ENCODE data around the gene NUP62. TPM values are rescaled to one million over a fixed set of nuclear protein-coding genes. Genes with fewer than 3 reads are reported as not detected.
A peak's percentile ranks its signal among the peaks of the same experiment; 100 is the strongest.

The NUP62 gene
- total RNA-seq, 1 donor from 2014 or later: 61.1 TPM

DNA sequence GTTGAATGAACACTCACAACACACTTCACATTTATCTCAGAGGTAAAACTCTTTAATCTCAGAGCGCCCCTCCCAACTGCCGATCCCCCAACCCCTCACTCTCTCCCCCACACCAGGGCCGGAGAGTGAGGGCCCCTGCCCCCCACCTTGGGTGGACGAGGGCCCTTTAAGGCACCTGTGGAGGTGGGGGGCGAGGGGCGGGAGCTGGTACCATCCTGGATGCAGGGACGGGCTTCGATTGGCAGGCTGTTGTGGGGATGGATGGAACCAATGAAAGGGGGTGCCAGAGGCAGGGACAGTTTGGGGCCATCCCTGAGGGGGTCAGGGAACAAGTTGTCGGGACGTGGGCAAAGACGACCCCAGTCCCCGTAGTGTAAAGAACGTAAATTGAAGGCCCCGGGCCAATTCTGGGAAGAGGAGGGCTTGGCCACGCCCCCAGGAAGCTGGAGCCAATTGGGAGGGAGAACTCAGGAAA lies 60.3 kb downstream of the NUP62 start:
- DNase-seq (ENCODE audit: low read depth): no peak
- Histone ChIP-seq H3K27me3 (ENCODE audit: control insufficient read depth, insufficient read depth, low read length) (no peaks in the 10 kb centered on the region), H3K36me3 (ENCODE audit: control insufficient read depth, insufficient read depth, low read length) (peaks cover 5% of the 10 kb centered on the region), H3K4me3 (ENCODE audit: low read depth, low read length) (peak overlapping the region; percentile 32)
- TF ChIP-seq, protein P1, sequence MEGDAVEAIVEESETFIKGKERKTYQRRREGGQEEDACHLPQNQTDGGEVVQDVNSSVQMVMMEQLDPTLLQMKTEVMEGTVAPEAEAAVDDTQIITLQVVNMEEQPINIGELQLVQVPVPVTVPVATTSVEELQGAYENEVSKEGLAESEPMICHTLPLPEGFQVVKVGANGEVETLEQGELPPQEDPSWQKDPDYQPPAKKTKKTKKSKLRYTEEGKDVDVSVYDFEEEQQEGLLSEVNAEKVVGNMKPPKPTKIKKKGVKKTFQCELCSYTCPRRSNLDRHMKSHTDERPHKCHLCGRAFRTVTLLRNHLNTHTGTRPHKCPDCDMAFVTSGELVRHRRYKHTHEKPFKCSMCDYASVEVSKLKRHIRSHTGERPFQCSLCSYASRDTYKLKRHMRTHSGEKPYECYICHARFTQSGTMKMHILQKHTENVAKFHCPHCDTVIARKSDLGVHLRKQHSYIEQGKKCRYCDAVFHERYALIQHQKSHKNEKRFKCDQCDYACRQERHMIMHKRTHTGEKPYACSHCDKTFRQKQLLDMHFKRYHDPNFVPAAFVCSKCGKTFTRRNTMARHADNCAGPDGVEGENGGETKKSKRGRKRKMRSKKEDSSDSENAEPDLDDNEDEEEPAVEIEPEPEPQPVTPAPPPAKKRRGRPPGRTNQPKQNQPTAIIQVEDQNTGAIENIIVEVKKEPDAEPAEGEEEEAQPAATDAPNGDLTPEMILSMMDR (IDR thresholded peaks at IDR 0.05; ENCODE audit: insufficient read depth, low read length, poor library complexity, severe bottlenecking): no peak

DNA sequence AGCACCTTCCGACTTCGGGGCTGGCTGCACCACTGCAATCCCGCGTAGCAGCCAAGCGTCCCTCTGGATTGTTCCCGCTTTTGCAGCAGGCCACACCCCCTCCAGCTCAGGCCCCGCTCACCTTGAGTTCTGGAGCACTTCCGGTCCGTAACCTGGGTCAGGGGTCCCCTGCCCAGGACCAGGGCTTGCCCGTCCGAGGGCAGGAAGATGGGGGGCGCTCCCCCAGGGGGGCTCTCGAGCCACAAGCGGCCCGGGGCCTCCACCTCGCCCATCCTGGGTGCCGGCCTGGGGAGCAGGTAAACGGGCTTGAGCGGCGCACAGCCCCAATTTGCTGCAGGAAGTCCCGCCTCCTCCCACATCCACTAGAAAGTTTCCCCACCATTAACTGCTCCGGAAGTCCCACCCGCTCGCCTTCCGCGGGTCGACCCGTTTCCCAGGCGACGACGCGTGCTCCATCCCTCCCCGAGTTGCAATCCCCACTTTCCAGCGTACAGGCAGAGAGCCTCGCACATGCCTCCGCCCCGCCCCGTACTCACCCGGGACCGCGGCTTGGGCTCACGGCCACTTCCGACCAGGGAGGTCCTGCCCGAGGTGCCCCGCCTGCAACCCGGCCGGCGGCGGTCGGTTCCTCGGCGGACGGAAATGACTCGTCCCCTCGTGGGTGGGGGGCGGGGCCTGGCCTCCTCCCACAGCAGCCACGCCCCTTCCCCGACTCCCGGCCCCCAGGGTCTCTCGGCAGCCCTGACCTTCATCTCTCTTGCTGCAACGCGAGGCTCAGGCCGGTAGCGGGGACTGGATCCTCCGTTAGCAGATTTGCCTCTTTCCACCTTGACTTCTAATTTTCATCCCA lies 62.1 kb downstream of the NUP62 start, which contains the start of gene PNKP:
TSS of gene PNKP (minus strand) at position 644 of the 850 bp plus-strand sequence. CDS start at position 272, 372 bp downstream.
- Histone ChIP-seq H3K36me3 (ENCODE audit: control insufficient read depth, insufficient read depth, low read length) (peaks cover 5% of the 10 kb centered on the region), H3K4me3 (ENCODE audit: low read depth, low read length) (peak within 1 kb of the TSS; percentile 93), H3K27me3 (ENCODE audit: control insufficient read depth, insufficient read depth, low read length) (no peaks in the 10 kb centered on the region)
- DNase-seq (ENCODE audit: low read depth): no peak
- TF ChIP-seq, protein P1 (IDR thresholded peaks at IDR 0.05; ENCODE audit: insufficient read depth, low read length, poor library complexity, severe bottlenecking): no peak

DNA sequence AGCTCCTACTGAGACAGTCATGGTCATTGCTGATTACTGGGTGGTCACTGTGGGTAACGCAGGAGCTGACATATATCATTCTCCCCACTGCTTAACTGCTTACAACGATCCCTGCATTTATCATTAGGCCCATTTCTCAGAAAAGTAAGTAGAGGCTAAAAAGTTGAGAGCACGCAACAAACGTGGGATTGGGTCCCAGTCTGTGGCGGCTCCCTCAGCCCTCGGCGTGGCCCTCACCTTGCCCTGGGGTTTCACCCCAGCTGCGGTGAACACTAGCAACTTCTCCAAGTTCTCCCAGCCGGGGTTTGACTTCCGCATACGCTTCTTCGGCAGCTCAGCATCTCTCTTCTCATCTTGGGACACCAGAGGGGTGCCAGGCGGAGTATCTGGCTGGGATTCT lies 64.4 kb downstream of the NUP62 start:
- Histone ChIP-seq H3K36me3 (ENCODE audit: control insufficient read depth, insufficient read depth, low read length) (peaks cover 6% of the 10 kb centered on the region), H3K27me3 (ENCODE audit: control insufficient read depth, insufficient read depth, low read length) (no peaks in the 10 kb centered on the region), H3K4me3 (ENCODE audit: low read depth, low read length) (no peak overlapping the region)
- TF ChIP-seq, protein P1 (IDR thresholded peaks at IDR 0.05; ENCODE audit: insufficient read depth, low read length, poor library complexity, severe bottlenecking): no peak
- no peak for DNase-seq (ENCODE audit: low read depth)

DNA sequence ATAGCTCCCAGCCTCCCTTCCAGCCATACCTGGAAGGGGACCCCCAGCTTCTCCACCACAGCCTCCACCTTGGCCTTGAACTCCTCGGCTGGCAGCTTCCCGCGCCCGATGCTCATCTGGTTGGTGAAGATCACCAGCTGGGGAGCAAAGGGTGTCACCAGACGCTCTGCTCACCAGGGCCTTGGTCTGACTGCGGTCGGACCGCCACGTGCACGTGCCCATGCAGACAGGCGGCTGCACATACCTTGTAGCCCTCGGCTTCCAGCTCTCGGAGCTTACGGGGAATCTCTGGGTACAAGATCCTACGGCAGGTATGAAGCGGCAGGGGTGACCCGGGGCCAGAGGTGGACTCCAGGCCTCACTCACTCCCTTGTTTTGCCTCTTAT lies 65.4 kb downstream of the NUP62 start:
- H3K27me3 ChIP-seq (ENCODE audit: control insufficient read depth, insufficient read depth, low read length): no peaks in the 10 kb centered on the region
- TF ChIP-seq, protein P1 (IDR thresholded peaks at IDR 0.05; ENCODE audit: insufficient read depth, low read length, poor library complexity, severe bottlenecking): no peak
- H3K36me3 ChIP-seq (ENCODE audit: control insufficient read depth, insufficient read depth, low read length): peaks cover 10% of the 10 kb centered on the region
- no peak overlapping the region for H3K4me3 ChIP-seq (ENCODE audit: low read depth, low read length)
- DNase-seq (ENCODE audit: low read depth): no peak

DNA sequence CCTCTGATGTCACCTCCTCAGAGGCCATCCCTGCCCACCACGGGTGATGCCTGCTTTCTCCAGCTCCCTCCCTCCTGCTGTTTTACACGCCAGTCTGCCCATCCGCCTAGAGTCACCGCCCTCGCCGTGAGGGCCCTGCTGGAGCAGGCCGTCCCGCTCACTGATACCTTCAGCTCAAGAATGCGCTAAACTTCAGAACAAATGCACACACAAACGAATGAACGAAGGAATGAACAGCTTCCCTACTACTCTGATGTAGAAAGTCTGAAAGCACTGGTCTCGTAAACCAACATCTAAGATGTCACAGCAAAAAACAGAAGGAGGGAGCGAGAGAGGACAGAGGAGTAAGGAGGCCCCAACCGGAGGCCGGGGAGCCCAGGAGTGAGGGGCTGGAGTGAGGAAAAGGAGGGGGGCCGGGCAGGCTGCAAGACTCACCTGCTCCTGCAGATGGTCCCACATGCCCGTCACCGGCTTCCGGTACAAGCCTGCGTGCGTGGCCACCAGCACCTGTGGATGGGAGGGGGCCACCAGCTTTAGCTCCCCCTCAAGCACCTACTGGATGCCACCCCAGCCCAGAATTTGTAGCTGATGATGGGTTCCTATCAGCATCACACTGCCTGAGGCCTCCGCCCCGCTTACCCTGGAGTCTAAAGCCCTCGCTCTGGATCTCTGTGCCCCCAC lies 65.9 kb downstream of the NUP62 start:
- no peak overlapping the region for H3K4me3 ChIP-seq (ENCODE audit: low read depth, low read length)
- H3K27me3 ChIP-seq (ENCODE audit: control insufficient read depth, insufficient read depth, low read length): no peaks in the 10 kb centered on the region
- peaks cover 12% of the 10 kb centered on the region for H3K36me3 ChIP-seq (ENCODE audit: control insufficient read depth, insufficient read depth, low read length)
- TF ChIP-seq, protein P1 (IDR thresholded peaks at IDR 0.05; ENCODE audit: insufficient read depth, low read length, poor library complexity, severe bottlenecking): no peak
- DNase-seq (ENCODE audit: low read depth): no peak
